Measurements from ENCODE around the gene RAB3C.
"Not testable (repeated sequence)": the region's sequence is repeated elsewhere in the genome, so short reads cannot be mapped to it uniquely, and the experiment has no call there.

The RAB3C gene, protein sequence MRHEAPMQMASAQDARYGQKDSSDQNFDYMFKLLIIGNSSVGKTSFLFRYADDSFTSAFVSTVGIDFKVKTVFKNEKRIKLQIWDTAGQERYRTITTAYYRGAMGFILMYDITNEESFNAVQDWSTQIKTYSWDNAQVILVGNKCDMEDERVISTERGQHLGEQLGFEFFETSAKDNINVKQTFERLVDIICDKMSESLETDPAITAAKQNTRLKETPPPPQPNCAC

GRCh38 chr5:58582803-58583491 is at the start of gene RAB3C:
RAB3C (plus strand) TSS chr5:58583075; CDS start chr5:58583209, 134 bp downstream.
- DNase-seq: peak; percentile 6

GRCh38 chr5:58541935-58542334 is 40.9 kb upstream of the RAB3C start:
- DNase-seq: not testable (repeated sequence)

DNA sequence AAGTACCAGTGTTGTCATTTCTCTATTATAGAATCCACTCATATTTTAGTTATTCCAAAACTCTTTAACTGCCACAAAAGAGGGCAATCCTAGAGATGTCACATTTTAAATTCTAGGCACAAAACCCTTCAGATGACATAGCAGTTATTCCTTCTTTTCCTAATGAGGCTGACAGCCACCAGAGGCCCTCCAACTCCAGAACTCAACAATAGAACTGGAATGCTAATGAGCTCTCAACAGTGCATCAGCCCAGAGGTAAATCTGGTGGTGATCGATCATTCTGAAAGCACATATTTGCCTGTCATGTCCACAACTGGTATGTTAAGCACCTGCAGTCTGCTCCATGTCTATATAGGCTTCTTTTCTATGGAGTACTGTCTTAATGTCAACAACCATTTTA is 40.2 kb upstream of the RAB3C start:
- no peak for DNase-seq

DNA sequence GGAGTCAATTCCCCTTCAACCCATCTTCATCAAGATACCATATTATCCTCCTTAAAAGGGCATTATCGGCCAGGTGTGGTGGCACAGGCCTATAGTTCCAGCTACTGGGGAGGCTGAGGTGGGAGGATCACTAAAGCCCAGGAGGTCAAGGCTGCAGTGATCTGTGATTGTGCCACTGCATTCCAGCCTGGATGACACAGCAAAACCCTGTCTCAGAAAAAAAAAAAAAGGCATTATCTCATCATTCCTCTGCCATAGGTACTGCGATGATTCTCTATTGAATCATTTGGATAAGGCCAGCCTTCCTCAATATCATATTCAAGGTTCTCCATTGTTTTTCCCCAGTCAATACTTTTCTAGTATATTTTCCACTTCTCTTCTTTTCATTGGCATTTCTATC is 39.2 kb upstream of the RAB3C start:
- no peak for DNase-seq

GRCh38 chr5:58544195-58544594 is 38.7 kb upstream of the RAB3C start:
- no peak for DNase-seq

DNA sequence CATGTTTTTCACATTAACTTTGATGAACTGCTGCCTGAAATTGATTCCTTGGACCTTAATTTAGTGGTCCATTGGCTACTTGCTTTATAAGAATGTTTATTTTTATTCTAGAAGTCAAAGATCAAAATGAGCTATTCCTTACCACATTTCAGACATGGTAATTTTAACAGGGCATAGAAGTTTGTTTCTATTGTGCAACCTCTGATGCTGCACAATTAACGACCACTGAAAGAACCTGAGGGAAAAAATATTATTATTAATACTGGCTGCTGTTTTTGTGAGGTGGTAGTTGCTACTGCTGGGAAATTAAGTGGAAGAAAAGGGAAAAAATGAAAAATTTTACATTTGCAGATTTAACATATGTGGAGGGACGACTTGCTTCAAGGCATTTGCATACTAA is 37.9 kb upstream of the RAB3C start:
- no peak for DNase-seq

DNA sequence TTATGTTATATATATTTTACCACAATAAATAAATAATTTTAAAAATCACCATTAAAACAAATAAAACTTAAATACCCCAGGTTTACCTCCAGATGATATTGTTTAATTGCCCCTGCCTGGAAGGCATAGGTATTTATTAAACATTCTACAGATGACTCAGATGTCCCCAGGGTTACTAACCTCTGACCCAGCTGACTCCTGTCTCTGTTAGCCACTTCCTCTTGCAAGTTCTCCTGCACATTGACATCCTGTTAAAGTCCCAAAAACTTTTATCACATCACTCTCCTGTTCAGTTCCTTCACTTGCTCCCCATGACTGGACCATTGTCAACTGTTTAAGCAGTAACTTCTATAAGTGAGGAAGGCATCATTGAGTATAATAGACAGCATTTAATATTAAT is 37.0 kb upstream of the RAB3C start:
- DNase-seq: no peak

DNA sequence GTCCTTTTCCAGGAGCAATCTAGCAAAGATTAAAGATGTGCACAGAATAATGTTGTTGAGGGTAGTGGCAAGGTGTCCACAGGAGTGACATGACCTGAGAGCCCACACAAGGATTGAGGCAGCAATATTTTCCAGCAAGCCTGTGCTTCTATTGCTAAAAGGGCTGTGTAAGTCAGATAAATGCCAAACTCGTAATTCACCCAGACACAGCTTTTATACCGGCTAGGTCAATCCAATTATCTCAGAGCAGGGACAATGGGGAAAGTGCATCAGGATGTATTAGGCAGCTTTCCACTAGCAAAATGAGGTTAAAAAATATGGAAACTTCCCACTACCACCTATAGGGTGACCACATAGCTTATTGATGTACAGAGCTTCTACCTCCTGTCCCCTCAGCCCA is 34.8 kb upstream of the RAB3C start:
- DNase-seq: no peak

- DNase-seq: no peak
Observed at GRCh38 chr5:58551492-58551891, 31.4 kb upstream of the RAB3C start.

DNA sequence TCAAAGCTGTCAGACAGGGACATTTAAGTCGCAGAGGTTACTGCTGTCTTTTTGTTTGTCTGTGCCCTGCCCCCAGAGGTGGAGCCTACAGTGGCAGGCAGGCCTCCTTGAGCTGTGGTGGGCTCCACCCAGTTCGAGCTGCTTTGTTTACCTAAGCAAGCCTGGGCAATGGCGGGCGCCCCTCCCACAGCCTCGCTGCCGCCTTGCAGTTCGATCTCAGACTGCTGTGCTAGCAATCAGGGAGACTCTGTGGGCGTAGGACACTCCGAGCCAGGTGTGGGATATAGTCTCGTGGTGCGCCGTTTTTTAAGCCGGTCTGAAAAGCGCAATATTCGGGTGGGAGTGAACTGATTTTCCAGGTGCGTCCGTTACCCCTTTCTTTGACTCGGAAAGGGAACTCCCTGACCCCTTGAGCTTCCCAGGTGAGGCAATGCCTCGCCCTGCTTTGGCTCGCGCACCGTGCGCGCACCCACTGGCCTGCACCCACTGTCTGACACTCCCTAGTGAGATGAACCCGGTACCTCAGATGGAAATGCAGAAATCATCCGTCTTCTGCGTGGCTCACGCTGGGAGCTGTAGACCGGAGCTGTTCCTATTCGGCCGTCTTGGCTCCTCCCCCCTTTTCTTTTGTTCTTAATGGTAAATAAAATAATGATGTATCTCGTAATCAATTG is 25.1 kb upstream of the RAB3C start:
- DNase-seq: not testable (repeated sequence)

DNA sequence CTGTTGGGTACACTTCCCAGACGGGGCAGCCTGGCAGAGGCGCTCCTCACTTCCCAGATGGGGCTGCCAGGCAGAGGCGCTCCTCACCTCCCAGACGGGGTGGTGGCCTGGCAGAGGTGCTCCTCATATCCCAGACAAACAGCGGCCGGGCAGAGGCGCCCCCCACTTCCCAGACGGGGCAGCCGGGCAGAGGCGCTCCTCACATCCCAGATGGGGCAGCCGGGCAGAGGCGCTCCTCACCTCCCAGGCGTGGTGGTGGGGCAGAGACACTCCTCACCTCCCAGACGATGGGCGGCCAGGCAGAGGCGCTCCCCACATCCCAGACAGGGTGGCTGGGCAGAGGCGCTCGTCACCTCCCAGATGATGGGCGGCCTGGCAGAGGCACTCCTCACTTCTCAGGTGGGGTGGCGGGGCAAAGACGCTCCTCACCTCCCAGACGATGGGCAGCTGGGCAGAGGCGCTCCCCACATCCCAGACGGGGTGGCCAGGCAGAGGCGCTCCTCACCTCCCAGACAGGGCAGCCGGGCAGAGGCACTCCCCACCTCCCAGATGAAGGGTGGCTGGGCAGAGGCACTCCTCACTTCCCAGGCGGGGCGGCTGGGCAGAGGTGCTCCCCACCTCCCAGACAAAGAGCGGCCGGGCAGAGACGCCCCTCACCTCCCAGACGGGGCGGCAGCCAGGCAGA is 19.7 kb upstream of the RAB3C start:
- not testable (repeated sequence) for DNase-seq

- not testable (repeated sequence) for DNase-seq
Observed at GRCh38 chr5:58564043-58564832, 18.6 kb upstream of the RAB3C start.

DNA sequence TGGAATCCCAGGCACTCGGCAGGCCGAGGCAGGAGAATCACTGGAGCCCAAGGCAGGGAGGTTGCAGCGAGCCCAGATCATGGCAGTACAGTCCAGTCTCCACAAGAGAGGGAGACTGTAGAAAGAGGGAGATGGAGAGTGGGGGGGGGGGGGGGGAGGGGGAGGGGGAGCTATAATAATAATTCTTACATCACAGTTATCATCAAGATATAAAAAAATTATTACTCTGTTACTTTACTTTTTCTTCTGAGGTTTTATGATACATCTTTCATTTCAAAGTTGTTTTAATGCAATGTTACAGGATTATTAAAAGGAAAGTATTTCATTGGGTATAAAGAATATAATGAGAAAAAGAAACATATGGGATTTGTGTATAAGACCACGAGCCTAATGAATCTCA is 17.8 kb upstream of the RAB3C start:
- no peak for DNase-seq

- no peak for DNase-seq
Observed at GRCh38 chr5:58571501-58571900, 11.4 kb upstream of the RAB3C start.

DNA sequence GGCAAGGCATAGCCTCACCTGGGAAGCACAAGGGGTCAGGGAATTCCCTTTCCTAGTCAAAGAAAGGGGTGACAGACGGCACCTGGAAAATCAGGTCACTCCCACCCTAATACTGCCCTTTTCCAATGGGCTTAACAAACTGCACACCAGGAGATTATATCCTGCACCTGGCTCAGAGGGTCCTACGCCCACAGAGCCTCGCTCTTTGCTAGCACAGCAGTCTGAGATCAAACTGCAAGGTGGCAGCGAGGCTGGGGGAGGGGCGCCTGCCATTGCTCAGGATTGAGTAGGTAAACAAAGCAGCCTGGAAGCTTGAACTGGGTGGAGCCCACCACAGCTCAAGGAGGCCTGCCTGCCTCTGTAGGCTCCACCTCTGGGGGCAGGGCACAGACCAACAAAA is 9.9 kb upstream of the RAB3C start:
- not testable (repeated sequence) for DNase-seq

GRCh38 chr5:58579781-58580180 is 3.1 kb upstream of the RAB3C start:
- no peak for DNase-seq

DNA sequence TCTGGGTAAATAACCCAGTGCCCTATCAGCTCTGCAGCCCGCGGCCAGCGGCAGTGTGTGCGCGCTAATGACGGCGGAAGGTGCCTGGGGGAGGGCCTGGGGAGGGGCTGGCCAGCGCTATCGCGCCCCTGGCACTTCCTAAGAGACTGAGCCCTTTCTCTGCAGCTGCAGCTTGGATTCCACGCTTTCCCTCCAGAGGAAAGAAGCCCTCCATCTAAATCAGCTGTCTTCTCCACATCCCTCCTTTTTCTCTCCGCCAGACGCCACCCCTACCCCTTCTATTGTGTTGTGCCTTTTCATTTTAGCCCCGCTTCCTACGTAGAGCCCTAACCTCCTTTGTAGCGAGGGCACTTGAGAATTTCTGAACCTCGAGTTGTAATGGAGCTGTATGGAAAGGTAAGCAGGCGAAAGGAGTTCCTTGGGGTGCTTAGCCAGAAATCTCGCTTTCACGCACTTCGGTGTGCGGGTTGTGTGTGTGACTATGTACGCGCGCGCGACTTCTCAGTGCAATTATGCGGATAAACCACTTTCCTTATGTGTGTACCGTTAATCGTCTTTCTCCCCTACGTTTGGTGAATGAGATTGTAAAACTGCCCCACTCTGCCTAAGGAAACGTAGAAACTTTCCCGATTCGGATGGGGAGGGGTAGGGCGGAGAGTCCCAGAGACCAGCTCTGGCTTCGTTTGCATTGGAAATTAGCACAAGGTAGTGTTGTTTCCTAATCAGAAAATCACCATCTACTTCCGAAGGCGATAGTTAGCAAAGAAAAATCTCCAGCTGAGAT is 664 bp upstream of the RAB3C start:
- no peak for DNase-seq

GRCh38 chr5:58595952-58596351 is 13.1 kb downstream of the RAB3C start:
- DNase-seq: no peak

DNA sequence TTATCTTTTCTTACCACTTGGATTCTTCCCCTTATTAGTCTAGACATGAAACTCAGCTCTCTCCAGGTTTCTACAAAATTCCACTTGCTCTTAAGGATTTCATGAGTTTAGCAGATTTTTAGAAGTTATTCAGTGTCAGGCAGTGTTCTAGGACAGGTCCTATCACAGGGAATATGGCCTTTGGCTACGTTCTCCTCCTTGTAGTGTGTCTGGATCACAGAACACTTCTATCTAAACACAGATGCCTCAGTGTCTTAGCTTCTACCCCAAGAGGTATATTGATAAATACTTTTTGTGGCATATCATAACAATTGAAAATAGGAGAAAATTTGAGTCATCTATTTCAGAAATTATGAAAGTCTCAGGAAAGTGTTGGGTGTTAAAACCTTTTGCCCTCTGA is 15.6 kb downstream of the RAB3C start:
- DNase-seq: no peak

- DNase-seq: no peak
Observed at GRCh38 chr5:58599217-58599616, 16.3 kb downstream of the RAB3C start.

GRCh38 chr5:58600613-58601012 is 17.7 kb downstream of the RAB3C start:
- DNase-seq: not testable (repeated sequence)

- not testable (repeated sequence) for DNase-seq
Observed at GRCh38 chr5:58602889-58603288, 20.0 kb downstream of the RAB3C start.

Measured in stimulated activated naive CD4-positive, alpha-beta T cell treated with Interleukin-2 at 50 U/mL for 16 hours (primary cell).